ENCODE measurements around the gene MRPL34. TPM values are rescaled to one million over a fixed set of nuclear protein-coding genes. Genes with fewer than 3 reads are reported as not detected.

MRPL34 gene
- total RNA-seq, 1 donor, result 44.4 TPM

DNA sequence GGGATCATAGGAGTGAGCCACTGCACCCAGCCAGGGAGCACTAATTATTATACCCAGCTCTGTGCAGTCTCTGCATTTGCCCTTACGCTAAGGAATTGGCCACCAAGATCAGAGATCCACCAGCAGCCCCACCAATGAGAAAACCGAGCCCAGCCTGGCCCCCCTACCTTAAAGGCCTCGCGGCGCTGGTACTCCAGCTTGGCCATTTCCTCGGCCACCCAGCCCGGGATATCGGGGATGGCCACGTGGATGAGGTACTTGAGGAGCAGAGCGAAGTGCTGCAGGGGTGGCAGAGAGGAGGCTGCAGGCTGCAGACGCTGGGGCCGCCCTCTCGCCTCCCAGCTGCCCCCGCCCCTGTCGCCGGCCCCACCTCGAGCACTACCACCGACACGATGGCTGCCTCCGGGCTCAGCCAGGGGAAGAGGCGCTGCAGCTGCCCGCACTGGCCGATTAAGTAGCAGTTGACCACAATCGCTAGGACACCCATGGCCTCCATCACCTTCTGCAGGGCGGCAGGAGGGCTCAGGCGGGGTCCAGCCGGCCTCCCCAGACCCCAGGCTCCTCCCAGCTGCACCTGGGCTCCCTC is 21.5 kb downstream of the MRPL34 start:
- no peak for DNase-seq (ENCODE audit: low read depth in 2 of 3, low spot score in 2 of 3)

DNA sequence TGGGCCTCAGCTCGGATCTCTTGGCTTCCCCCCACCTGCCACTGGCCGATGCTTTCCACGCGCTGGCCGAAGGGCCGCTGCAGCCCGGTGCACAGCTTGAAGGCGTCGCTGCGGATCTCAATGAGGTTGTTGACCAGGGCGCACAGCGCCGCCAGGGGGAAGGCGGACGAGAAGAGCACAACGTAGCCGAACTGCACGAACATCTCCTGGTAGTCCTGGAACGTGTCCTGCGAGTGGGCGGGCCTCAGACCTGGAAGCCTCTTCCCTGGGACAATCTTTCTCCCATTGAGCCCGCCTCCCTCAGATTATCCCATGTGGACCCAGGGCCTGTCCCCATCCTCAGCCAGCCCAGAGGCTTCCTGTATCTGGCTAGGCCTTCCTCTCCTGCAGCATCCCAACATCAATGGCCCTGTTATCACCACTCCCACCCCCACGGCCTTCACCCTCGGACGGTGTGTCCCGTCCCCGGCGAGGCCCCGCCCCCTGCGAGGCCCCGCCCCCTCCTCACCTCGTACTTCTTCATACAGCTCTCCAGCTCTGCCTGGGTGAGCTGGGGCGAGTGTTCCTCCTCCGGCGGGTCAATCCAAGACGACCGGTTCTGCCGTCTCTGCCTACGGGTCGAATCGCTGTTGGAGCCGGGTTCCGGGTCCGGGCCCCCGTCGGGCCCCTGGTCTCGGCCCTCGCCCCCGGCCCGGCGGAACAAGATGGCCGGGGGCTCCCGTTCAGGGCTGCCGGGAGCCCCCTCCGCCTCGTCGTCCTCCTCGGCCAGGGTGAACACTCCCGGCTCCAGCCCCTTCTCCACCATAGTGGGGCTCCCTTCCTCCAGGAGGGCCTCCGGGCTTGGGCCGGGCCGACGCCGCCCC is 22.2 kb downstream of the MRPL34 start:
- DNase-seq (ENCODE audit: low read depth in 2 of 3, low spot score in 2 of 3), result peak in 2 of 3 donors; percentile 56 to 59

DNA sequence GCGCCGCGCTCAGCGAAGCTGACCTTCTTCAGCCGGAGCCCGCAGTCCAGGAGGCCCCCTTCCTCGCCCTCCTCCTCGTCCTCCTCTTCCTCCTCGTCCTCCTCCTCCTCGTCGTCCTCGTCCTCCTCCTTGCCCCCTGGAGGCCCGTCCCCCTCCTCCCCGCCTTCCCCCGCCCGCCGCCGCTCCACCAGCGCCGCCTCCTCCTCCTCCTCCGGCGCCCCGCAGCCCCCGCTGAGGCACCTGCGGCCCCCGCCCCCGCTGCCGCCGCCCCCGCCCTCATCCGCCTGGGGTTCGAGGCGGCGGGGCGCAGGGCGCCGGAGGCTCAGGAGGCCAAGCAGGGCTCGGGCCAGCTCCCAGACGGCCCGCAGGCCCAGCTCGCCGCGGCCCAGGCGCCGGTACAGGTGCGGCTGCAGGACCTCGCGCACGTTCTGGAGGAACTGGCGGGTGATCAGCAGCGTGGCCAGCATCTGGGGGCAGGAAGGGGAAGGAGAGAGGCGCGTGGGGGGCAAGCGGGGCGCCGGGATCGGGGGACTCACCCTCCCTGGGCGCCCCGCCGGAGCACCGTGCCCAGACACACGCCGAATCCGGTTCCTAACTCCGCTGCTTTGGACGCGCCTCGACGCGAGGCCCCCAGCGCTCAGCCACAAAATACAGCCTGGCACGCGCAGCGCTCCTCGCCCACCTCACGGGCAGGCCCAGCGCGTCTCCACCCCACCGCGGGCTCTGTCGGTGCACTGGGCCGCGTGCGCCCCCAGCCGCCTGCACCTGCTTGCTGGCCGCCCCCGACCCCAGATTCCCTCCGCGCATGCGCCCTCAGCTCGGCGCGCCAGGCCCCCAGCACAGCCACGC is 23.1 kb downstream of the MRPL34 start:
- DNase-seq (ENCODE audit: low read depth in 2 of 3, low spot score in 2 of 3), result peak in 1 of 3 donors; percentile 41

DNA sequence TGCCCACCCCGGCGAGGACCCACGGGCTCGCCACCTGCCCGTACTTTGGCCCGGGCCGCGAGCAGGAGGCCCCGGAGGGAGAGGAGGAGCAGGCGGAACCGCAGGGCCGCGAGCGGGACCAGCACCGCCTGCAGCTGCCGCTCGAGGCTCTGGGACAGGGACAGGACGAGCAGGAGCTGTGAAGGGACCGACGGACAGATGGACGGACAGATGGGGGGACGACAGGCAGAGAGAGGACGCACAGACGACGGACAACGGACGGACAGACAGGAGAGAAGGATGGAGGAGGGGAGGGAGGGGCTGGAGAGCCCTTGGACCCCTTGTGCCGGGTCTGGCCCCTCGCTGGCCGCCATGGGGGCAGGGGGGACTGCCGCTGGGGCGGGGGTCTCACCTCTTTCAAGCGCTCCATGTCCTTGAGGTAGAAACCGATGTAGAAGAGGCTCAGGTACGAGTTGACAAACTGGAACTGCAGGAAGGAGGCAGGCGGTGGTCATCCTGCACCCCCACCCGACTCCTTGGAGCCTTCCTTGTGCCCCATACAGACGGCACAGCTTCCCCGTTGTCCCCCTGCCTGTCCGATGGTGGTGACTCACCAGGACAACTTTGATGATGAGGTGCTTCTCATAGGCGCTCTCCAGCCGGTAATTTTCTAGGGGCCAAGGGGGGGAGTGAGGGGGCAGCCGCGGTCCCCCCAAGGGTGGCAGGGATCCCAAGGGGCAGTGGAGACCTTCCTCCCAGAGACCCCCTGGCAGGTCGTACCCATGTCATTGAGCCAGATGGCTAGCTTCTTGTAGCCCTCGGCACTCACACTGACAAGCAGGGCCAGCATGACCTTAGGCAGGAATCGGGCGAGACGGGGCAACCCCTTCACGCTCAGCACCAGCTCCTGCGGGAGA is 23.9 kb downstream of the MRPL34 start:
- no peak for DNase-seq (ENCODE audit: low read depth in 2 of 3, low spot score in 2 of 3)

DNA sequence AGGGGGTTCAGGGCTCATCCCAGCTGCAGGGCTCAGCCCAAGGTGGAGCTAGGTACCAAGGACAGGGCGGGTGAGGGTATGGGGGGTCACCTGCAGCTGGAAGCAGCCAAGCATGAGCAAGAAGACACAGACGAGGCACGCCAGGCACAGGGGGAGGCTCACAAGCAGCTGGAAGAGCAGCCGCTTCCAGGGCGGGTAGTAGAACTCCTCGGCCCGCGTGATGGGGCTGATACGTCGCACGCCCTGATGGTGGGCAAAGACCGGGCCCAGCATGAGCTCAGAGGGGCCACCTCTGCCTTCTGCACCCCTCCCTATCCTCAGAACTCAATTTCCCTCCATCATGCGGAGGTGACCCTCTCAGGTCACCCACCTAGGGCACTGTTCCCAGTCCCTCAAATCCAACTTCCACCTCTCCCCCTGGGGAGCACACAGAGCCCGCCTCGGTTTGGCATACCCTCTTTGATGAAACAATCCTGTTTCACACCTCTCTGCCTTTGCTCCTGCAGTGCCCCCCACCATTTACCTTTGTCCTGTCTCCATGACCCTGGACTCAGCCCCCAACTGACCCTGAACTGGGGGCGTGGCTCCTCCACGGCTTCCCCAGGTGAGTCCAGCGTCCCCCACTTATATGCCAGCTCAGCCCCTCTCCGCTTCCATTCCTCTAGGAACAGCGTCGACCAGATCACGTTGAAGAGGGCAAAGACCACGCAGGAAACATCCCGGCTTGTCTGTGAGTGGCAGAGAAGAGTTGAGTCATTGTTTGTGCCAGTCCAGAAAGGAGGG is 24.8 kb downstream of the MRPL34 start:
- DNase-seq (ENCODE audit: low read depth in 2 of 3, low spot score in 2 of 3), result no peak

DNA sequence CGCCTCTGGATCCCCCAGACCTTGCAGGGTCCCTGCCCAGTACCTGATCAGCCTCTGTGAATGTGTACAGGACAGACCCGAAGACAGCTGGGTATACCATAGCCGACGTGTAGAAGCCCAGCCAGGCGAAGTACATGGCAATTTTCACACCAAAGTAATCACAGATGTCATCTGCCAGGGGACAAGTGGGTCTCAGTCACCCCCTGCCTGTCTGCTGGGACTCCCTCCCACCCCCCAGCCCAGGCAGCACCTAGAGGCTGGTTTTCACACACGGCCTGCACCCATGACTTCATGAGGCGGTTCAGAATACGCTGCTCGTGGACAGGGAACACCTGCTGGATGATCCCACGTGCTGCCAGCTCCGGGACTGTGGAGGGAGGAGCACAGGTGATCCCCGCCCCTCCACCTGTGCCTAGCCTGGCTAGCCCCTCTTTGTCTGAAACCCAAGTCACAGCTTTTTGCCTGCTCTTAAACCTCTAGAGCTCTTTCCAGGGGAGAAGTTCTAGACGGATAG is 25.4 kb downstream of the MRPL34 start:
- DNase-seq (ENCODE audit: low read depth in 2 of 3, low spot score in 2 of 3), result no peak

DNA sequence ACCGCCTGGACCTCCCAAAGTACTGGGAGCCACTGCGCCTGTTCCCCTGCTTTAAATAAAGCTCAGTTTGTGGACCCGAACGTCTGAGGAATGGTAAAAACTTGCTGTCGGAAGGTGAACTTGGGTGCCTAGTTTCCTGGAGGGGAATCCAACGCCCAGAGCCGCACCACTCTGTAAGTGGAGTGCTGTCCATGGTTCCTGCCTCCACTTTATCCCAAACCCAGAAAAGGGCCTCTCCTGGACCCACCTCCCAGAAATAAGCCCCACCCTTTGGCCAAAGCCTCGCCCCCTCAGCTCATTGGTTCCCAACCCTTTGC is 26.6 kb downstream of the MRPL34 start:
- no peak for DNase-seq (ENCODE audit: low read depth in 2 of 3, low spot score in 2 of 3)

DNA sequence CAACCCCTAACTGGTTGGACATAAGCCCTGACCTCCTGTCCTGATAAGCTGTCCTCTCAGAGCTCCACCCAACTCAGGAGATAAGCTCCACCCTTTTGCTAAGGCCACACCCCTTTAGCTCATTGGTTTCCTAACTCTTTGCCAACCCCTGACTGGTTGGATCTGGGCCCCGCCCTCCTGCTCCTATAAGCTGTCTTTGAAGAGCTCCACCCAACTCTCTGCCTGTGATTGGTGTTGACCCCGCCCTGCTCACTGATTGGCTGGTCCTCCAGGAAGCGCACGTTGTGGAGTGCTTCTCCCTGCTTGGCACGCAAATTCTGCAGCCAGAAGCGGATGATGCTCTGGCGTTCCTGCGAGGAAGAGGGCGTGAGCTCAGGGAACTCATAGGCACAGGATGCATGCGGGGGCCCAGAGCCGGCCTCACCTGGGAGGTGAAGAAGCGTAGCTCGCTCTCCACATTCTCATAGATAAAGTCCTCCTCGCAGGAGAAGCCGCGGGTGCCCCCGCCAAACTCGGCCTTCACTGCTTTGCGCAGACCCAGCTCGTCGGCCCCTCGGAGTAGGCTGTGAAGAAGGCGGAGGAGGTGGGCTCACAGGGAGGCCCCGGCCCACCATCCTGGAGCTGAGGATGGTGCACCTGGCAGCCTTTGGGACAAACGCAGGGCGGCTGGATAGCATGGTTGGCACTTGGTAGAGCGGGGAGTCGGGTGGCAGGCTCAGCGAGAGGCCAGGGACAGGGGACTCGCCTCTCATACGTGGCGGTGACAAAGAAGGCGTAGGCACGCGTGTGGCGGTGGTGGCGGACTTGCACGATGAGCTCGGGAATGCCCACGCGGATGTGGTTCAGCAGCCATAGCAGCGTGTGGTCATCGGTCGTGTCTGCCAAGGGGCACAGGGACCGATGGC is 27.3 kb downstream of the MRPL34 start:
- peak in 2 of 3 donors; percentile 71 to 72 for DNase-seq (ENCODE audit: low read depth in 2 of 3, low spot score in 2 of 3)

DNA sequence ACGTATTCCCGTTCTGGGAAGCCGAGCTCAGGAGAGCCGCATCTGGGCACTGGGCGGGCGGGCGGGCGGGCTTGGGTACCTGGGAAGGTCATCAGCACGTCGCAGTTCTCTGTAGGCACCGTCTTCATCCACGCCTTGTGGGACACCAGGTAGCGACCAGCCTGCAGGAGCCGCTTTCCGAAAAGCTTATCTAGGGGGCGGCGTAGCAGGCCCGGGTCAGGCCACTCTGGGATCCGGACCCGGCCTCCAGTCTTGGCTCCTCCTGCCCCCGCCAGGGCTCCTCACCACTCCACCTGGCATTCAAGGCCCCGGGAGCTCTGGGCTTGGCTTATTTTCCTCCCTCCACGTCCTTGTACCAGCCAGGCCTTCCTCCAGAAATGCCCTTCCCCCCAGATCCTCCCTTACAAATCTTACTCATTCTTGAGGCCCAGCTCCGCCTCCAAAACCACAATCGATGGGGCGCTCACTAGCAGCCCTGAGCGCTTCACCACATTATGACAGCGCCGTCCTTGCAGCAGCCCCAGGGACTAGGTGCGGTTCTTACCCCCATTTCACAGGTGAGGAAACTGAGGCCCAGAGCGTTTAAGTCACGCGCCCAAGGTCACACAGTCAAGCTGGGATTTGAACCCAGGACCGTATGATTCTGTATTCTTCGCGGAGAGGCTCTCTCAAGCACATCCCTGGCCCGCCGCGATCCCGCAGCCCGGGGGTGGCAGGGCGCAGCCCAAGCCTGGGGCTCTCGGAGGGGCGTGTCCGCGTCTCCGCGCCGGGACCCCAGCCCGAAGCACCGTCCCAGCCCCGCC is 28.1 kb downstream of the MRPL34 start:
- peak in 2 of 3 donors; percentile 82 to 90 for DNase-seq (ENCODE audit: low read depth in 2 of 3, low spot score in 2 of 3)

DNA sequence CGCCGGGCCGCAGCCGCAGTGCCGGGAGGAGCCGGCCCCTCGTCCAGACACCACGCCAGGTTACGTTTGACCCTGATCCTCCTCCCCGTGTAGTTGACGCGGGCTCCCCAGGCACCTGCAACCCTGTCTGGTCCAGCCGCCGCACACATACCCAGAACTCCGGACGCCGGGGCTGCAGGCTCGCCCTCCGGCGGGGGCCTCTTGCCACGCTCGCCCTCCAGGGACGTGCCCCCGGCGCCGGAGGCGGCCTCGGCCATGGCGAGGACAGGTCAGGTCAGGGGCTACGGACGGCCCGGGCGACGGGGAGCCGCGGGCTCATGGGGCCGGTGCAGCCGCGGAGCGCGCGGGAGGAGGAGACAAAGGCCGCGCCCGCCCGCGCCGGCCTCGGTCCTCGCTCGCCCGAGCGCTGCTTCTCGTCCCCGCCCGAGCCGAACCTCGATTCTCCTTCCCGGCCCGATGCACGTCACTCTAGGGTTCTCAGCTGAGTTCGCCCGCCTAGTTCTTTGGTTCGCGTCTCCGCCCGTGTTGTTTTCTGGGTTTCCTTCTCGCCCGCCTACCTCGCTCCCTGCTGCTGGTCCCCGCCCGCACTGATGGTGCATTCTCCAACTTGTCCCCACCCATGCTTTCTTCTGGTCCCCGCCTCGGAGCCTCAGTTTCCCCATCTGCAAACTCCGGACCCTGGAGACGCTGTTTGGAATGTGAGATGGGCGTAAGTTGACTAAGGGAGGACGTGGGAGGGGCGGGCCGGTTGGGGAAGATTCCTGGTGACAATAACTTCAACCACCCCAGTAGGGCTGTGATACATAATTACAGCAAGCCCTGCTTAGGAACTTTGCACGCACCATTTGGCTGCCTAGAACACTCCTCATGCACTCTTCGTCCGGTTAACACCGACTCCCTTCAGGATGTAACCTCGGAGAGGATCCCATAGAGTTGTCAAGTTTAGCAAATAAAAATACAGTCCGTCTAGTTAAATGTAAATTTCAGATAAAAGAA is 29.0 kb downstream of the MRPL34 start, which contains the start of gene ANO8:
Gene ANO8 (minus strand): TSS at position 442 of the 996 bp plus-strand sequence. CDS start 185 bp downstream, at position 257.
- peak; percentile 76 to 98 (median 96) for DNase-seq (ENCODE audit: low read depth in 2 of 3, low spot score in 2 of 3)

DNA sequence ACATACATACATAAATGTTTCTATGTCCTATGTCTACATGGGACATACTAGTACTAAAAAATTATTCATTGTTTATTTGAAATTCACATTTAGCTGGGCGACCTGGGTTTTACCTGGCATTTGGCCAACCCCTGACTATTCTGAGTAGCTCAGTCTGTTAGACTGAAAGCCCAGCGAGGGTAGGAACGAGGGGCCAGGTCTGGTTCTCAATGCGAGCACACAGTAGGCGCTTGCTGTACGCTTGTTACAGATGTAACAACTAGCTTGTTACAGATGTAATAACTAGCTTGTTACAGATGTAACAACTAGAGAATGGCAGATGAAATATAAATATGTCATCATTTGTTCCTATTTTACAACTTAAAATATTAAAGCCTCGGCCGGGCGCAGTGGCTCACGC is 29.9 kb downstream of the MRPL34 start:
- no peak for DNase-seq (ENCODE audit: low read depth in 2 of 3, low spot score in 2 of 3)

DNA sequence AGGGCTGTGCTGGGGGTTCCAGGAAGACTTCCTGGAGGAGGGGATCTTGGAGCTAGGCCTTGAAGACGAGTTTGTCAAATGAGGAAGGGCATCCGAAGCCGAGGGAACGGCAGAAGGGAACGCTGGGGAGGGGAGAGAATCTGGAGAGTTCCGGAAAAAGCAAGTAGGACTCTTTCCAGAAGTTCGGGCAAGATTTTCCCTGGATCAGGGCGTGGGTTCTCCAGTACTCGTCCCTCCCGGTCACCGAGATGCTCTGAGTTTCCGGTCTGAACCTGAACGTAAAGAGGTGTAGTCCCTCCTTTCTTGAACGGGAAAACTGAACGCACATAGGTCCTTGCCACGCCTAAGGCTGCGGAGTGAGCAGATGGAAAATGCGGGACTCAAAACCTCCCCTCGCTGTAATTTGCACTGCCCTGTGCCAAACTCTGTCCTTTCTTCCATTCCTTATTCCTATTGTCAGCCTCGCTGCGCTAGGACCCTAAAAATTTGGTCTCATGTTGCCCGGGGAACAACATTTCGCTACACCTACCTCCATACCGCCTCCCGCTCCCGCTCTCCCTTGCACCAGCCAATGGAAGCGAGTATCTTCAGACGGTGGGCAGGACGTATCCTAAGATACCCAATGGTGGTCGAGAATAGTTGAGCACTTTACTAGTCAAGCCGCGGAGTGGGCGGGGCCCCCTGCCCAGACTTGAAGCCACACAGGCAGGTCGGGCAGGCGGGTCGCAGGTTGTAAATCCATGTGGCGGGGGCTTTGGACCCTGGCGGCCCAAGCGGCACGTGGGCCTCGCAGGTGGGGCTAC is 31.4 kb downstream of the MRPL34 start, which contains the start of gene GTPBP3:
Gene GTPBP3 (plus strand): TSS at position 682 of the 803 bp plus-strand sequence. CDS start 59 bp downstream, at position 741.
- peak; percentile 83 to 99 (median 97) for DNase-seq (ENCODE audit: low read depth in 2 of 3, low spot score in 2 of 3)

DNA sequence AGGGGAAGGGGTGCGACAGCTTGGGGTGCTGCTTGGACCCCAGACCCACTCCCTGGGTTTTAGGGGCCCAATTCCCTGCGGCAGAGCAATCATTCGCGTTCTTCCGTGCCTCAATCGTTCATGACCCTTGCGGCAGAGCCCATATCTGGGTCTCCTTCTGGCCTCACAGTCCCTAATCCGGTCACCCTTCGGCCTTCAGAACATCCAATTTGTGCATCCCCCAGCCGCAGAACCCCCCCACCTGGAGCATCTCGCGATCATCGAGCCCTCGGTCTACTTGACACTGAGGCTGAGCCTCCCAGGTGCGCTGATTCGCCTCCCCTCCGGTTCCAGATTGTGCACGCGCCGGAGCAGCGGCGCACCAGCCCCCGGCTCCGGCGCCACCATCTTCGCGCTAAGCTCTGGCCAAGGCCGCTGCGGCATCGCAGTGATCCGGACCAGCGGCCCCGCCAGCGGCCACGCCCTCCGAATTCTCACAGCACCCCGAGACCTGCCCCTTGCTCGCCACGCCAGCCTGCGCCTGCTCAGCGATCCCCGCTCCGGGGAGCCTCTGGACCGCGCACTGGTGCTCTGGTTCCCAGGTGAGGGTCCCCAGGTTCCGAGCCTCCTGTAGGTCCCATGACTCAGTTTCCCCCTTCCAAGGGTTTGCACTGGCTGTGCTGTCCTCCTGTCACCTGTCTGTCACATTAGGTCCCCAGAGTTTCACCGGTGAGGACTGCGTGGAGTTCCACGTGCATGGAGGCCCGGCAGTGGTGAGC is 32.2 kb downstream of the MRPL34 start:
- peak in 1 of 3 donors; percentile 34 for DNase-seq (ENCODE audit: low read depth in 2 of 3, low spot score in 2 of 3)

DNA sequence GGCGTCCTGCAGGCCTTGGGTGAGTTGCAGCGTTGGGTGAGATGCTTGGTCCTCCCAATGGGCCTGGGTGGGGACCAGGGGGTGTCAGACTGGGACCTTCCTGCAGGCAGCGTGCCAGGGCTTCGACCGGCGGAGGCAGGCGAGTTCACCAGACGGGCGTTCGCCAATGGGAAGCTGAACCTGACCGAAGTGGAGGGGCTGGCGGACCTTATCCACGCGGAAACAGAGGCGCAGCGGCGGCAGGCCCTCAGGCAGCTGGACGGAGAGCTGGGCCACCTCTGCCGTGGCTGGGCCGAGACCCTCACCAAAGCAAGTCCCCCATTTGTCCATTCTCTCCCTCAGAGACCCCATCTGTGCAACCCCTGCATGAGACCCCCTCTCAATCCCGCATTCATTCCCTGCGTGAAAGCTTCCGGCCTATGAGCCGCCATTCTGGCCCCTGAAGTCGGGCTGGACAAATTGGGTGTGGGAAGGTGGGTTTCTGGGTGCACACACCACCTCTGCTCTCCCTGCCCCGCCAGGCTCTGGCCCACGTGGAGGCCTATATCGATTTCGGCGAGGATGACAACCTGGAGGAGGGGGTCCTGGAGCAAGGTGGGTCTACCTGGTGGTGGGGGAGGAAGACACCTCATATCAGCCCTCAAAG is 32.9 kb downstream of the MRPL34 start:
- DNase-seq (ENCODE audit: low read depth in 2 of 3, low spot score in 2 of 3), result no peak

All from hematopoietic multipotent progenitor cell (in vitro differentiated cells).